GM19238 (cell line): Measurements from ENCODE around the gene IL10RB.
"Not testable (repeated sequence)": the region's sequence is repeated elsewhere in the genome, so short reads cannot be mapped to it uniquely, and the experiment has no call there.

Experiments used
- DNase-seq: peaks from one replicate; pipeline ENCODE4 v3.0.0; 2011; ENCODE audit warnings: low spot score; ENCODE audit not compliant: insufficient read length

The IL10RB gene

DNA sequence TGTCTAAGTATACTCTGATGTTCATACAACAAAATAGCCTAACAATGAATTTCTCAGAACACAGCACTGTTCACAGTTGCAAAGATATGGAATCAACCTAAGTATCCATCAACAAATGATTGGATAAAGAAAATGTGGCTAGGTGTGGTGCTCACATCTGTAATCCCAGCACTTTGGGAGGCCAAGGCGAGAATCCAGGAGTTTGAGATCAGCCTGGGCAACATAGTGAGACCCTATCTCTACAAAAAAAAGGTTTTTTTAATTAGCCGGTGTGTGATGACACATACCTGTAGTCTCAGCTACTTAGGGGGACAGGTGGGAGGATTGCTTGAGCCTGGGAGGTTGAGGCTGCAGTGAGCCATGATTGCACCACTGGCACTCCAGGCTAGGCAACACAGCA is 25.8 kb upstream of the IL10RB start:
- no peak for DNase-seq

GRCh38 chr21:33241846-33242245 is 24.3 kb upstream of the IL10RB start:
- DNase-seq = no peak

- DNase-seq = not testable (repeated sequence)
Observed at GRCh38 chr21:33242846-33243245, 23.3 kb upstream of the IL10RB start.

DNA sequence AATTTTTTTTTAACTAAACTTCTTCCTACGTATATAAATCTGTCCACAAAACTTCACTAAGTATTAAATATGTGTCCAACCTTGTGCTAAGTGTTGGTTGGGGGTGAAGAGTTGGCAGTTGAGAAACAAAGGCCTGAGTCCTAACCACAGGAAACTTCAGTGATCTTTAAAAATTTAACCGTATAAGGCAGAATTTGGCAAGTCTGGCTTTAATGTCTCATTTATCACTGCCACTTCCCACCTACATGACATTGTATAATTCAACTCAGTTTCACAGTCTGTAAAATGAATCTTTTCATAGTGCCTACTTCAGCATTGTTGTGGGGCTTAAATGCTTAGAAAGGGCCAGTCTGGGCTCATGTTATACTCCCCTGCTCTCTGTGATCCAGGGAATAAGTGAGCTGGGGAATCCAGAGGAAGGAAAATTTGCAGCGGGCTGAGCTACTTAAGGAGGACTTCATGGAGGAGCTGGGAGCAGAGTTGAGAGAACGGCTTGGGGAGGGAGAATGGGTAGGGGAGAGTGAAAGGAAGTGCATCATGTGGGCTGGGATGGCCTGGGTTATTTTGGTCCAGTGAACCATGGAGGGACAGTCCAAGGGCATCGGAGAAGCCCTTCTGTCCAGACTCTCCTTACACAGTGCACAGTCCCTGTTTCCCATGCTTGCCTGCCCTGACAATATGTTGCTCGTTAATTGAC is 21.9 kb upstream of the IL10RB start:
- DNase-seq = no peak

- no peak for DNase-seq
Observed at GRCh38 chr21:33244779-33245105, 21.4 kb upstream of the IL10RB start.

DNA sequence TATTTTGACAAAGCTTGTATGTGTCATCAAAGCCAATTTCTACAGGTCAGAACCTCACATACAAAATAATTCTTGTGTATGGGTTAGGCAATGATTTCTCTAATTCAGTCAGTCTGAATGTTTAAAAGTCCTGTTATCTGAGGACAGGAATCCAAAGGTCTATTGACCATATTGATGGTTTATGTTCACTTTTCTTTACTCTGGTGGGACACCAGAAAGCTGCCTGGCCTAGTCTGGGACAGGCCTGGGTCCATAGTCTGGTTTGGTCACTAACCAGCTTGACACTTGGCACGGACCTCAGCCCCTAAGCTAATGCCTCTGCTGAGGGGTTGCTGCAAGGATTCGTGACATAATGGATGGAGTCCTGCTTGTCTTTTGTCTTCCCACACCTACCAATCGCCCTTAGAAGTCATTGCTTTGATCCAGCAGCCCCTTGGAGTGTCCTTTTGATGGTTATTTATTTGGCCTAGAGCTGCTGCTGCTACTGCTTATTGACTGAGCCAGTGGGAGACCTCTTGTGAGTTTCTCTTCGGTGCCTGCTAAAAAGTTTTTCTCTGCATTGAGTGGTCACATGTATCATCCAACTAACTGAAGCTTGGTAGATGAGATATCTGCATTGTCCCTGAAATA is 20.8 kb upstream of the IL10RB start:
- DNase-seq = no peak

DNA sequence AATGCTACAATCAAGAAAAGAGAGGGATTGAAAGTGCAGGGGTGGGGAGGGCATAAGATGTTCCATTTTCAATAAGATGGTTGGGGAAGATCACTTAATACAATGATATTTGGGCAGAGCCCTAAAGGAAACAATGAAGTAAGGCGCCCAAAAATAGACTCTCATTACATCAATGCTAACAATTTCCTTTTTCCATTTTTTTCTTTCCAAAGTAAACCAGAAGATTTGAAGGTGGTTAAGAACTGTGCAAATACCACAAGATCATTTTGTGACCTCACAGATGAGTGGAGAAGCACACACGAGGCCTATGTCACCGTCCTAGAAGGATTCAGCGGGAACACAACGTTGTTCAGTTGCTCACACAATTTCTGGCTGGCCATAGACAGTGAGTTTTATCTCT is 19.7 kb upstream of the IL10RB start:
- DNase-seq = no peak

DNA sequence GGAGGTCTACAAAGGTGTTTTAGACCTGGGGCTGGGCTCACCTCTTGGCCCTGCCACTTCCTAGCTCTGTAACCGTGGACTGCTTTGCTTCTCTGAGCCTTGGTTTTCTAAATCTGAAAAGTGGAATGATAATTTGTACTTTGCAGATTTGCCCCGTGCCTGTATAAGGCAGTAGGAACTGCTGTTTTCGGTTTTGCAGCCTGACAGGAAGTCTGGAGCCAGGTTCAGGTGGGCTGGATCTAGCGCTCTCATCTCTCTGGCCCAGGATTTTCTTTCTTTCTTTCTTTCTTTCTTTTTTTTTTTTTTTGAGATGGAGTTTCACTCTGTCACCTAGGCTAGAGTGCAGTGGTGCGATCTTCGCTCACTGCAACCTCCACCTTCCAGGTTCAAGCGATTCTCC is 19.2 kb upstream of the IL10RB start:
- no peak for DNase-seq

DNA sequence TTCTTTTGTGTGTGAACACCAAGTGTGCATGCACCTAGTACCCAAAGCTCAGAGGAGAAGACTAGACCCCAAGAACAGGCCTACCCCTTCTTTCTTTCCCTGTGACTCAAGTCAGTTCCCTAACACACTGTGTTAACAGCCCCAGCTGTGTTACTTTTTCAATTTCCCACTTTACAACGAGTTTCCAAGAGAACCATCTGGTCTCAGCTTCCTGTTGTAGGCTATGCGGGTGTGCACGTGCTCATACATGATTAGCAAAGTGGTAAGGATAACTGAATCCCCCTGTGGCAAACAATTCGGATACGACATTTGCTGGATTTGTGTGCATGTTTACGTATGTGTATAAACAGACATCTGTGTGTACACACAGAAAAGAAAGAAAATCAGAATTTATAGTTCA is 18.6 kb upstream of the IL10RB start:
- no peak for DNase-seq

DNA sequence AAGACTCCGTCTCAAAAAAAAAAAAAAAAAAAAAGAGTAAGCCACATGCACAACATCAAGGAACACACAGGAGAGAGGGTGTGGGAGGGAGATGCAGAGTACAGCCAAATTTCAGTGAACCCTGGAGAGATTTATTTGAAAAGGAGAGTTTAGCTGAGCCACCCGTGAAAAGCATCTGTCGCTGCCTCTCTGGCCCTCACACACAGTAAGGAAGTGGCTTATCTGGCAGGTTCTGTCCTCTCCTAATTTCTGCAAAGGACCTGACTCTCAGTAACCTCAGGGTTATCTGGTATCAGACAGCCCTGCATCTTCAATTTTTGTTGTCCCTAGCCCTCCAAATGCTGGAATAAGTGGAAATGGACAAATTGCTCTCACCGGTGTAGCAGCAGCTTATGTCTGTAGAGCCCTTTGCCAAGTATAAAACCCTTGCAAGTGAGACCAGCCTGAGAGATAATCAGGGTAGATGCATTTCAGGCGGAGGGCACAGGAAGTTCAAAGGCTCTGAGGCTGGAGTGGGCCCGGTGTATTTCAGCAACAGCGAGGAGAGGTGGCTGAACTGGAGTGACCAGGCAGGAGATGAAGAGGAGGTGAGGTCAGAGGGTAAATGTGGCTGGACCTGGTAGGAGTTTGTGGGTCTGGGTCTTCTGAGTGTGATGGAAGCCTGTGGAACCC is 16.7 kb upstream of the IL10RB start:
- no peak for DNase-seq

GRCh38 chr21:33251119-33251518 is 15.0 kb upstream of the IL10RB start:
- no peak for DNase-seq

DNA sequence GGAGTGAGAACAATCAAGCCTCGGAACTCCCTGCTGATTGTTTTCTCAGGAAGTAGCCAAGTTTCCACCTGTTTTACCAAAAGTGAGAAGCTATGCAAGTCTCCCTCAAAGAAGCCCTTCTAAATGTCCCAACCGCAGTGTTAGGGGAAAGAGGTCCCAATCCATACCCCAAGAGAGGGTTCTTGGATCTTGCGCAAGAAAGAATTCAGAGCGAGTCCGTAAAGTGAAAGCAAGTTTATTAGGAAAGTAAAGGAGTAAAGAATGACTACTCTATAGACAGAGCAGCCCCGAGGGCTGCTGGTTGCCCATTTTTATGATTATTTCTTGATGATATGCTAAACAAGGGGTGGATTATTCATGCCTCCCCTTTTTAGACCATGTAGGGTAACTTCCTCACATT is 12.8 kb upstream of the IL10RB start:
- not testable (repeated sequence) for DNase-seq

- no peak for DNase-seq
Observed at GRCh38 chr21:33254766-33255165, 11.4 kb upstream of the IL10RB start.

GRCh38 chr21:33255404-33255803 is 10.8 kb upstream of the IL10RB start:
- no peak for DNase-seq

DNA sequence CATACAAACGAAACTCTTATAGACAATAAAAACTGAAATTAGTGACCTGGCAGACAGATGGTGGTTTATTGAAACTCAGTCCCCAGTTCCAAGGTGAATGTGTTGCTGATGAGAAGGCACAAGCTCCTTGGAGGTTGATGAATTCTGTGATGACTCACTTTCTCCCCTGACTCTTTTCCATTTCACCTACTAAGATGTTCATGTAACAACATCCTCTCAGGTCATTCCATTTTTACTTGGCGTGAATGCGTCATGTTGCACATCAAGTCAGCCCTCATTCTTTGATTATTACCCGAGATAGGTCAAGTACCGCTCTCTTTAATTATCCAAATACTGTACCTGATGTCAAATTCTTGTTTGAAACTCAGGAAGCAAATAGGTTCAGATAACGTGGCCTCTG is 10.1 kb upstream of the IL10RB start:
- DNase-seq = no peak

- DNase-seq = no peak
Observed at GRCh38 chr21:33257094-33257803, 8.9 kb upstream of the IL10RB start.

DNA sequence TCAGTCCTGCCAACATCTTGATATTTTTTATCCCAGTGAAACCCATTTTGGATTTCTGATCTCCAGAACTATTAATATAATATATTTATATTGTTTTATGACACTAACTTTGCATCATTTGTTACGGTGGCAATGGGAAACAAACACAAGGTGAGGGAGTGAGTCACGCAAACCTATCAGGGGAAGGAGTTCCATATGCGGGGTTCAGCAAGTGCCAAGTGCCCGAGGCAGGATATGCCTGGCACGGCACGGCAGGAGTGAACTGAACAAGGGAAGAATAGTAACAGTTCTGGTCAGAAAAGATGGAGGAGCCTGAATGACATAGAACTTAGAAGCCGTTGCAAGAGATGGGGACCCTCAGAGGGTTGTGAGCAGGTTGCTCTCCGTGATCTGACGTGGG is 7.7 kb upstream of the IL10RB start:
- DNase-seq = no peak

- DNase-seq = no peak
Observed at GRCh38 chr21:33259428-33259827, 6.7 kb upstream of the IL10RB start.

GRCh38 chr21:33259995-33260394 is 6.2 kb upstream of the IL10RB start:
- no peak for DNase-seq

GRCh38 chr21:33261635-33262034 is 4.5 kb upstream of the IL10RB start:
- no peak for DNase-seq

- DNase-seq = no peak
Observed at GRCh38 chr21:33262921-33263320, 3.2 kb upstream of the IL10RB start.

GRCh38 chr21:33264561-33264960 is 1.6 kb upstream of the IL10RB start:
- DNase-seq = no peak
